ENCODE data around the gene SOX5.

Gene SOX5

GRCh38 chr12:23694920-23695319 is 254.6 kb downstream of the SOX5 start:
- DNase-seq (ENCODE audit: low read depth in 1 of 2, low spot score in 1 of 2), result no peak

GRCh38 chr12:23694307-23694706 is 255.2 kb downstream of the SOX5 start:
- no peak for DNase-seq (ENCODE audit: low read depth in 1 of 2, low spot score in 1 of 2)

- no peak for DNase-seq (ENCODE audit: low read depth in 1 of 2, low spot score in 1 of 2)
Observed at GRCh38 chr12:23687947-23688346, 261.5 kb downstream of the SOX5 start.

GRCh38 chr12:23686095-23686494 is 263.4 kb downstream of the SOX5 start:
- no peak for DNase-seq (ENCODE audit: low read depth in 1 of 2, low spot score in 1 of 2)

GRCh38 chr12:23684121-23684520 is 265.3 kb downstream of the SOX5 start:
- DNase-seq (ENCODE audit: low read depth in 1 of 2, low spot score in 1 of 2), result no peak

- DNase-seq (ENCODE audit: low read depth in 1 of 2, low spot score in 1 of 2), result no peak
Observed at GRCh38 chr12:23681237-23681636, 268.2 kb downstream of the SOX5 start.

GRCh38 chr12:23674064-23674463 is 275.4 kb downstream of the SOX5 start:
- no peak for DNase-seq (ENCODE audit: low read depth in 1 of 2, low spot score in 1 of 2)

- DNase-seq (ENCODE audit: low read depth in 1 of 2, low spot score in 1 of 2), result no peak
Observed at GRCh38 chr12:23671881-23672280, 277.6 kb downstream of the SOX5 start.

GRCh38 chr12:23670684-23671083 is 278.8 kb downstream of the SOX5 start:
- no peak for DNase-seq (ENCODE audit: low read depth in 1 of 2, low spot score in 1 of 2)

- no peak for DNase-seq (ENCODE audit: low read depth in 1 of 2, low spot score in 1 of 2)
Observed at GRCh38 chr12:23669691-23670090, 279.8 kb downstream of the SOX5 start.

GRCh38 chr12:23666866-23667265 is 282.6 kb downstream of the SOX5 start:
- DNase-seq (ENCODE audit: low read depth in 1 of 2, low spot score in 1 of 2), result no peak

GRCh38 chr12:23662966-23663365 is 286.5 kb downstream of the SOX5 start:
- DNase-seq (ENCODE audit: low read depth in 1 of 2, low spot score in 1 of 2), result no peak

- no peak for DNase-seq (ENCODE audit: low read depth in 1 of 2, low spot score in 1 of 2)
Observed at GRCh38 chr12:23659131-23659530, 290.3 kb downstream of the SOX5 start.

- DNase-seq (ENCODE audit: low read depth in 1 of 2, low spot score in 1 of 2), result no peak
Observed at GRCh38 chr12:23657598-23657997, 291.9 kb downstream of the SOX5 start.

- DNase-seq (ENCODE audit: low read depth in 1 of 2, low spot score in 1 of 2), result no peak
Observed at GRCh38 chr12:23655884-23656283, 293.6 kb downstream of the SOX5 start.

GRCh38 chr12:23655112-23655511 is 294.4 kb downstream of the SOX5 start:
- DNase-seq (ENCODE audit: low read depth in 1 of 2, low spot score in 1 of 2), result no peak

- no peak for DNase-seq (ENCODE audit: low read depth in 1 of 2, low spot score in 1 of 2)
Observed at GRCh38 chr12:23648546-23648945, 300.9 kb downstream of the SOX5 start.

- no peak for DNase-seq (ENCODE audit: low read depth in 1 of 2, low spot score in 1 of 2)
Observed at GRCh38 chr12:23640754-23641153, 308.7 kb downstream of the SOX5 start.

GRCh38 chr12:23634344-23634743 is 315.1 kb downstream of the SOX5 start:
- DNase-seq (ENCODE audit: low read depth in 1 of 2, low spot score in 1 of 2), result no peak

GRCh38 chr12:23631786-23632377 is 317.6 kb downstream of the SOX5 start:
- no peak for DNase-seq (ENCODE audit: low read depth in 1 of 2, low spot score in 1 of 2)

GRCh38 chr12:23630524-23630923 is 318.9 kb downstream of the SOX5 start:
- no peak for DNase-seq (ENCODE audit: low read depth in 1 of 2, low spot score in 1 of 2)

- DNase-seq (ENCODE audit: low read depth in 1 of 2, low spot score in 1 of 2), result no peak
Observed at GRCh38 chr12:23628806-23629205, 320.7 kb downstream of the SOX5 start.

GRCh38 chr12:23626791-23627190 is 322.7 kb downstream of the SOX5 start:
- DNase-seq (ENCODE audit: low read depth in 1 of 2, low spot score in 1 of 2), result no peak

- no peak for DNase-seq (ENCODE audit: low read depth in 1 of 2, low spot score in 1 of 2)
Observed at GRCh38 chr12:23621900-23622299, 327.6 kb downstream of the SOX5 start.
